ENCODE data around the gene RCN1. TPM values are rescaled to one million over a fixed set of nuclear protein-coding genes. Genes with fewer than 3 reads are reported as not detected.
A peak's percentile ranks its signal among the peaks of the same experiment; 100 is the strongest.

The RCN1 gene
- total and polyA plus RNA-seq, 9 of the 15 experiments (the other 6 are each of a cell fraction or from before 2014, with no cell fraction given): 2.1 to 8.7 (median 7.2) TPM

GRCh38 chr11:32052215-32052614 lies 38.7 kb upstream of the RCN1 start:
- H3K4me3 ChIP-seq: no peak overlapping the region
- no peaks in the 10 kb centered on the region for H3K4me1 ChIP-seq (replicated peaks in 1 of 2; ENCODE audit: control insufficient read depth in 2 of 2, insufficient read depth in 2 of 2, low read length in 2 of 2)
- intact Hi-C loops (cut with micrococcal nuclease) (loop anchor here (1.0 kb wide), 1 partner anchor 124 kb away; no protein-coding TSS in a partner anchor), in situ Hi-C loops (cut with MboI) (loop anchor here (5.0 kb wide), 1 partner anchor 120 kb away; no protein-coding TSS in a partner anchor)
- H3K36me3 ChIP-seq (ENCODE audit: control insufficient read depth, insufficient read depth, low read length): no peaks in the 10 kb centered on the region
- CTCF ChIA-PET (ENCODE audit: low intra/inter-chr PET ratio): interaction anchor here (4.0 kb wide), 1 partner anchor 122 kb away, joined by 33 read pairs; no protein-coding TSS in a partner anchor
- ATAC-seq (peak; percentile 85), FAIRE-seq (peak; percentile 91), DNase-seq (ENCODE audit: extremely low read depth in 1 of 4, low spot score in 3 of 4) (peak; percentile 47 to 69 (median 64))
- WGBS (ENCODE audit: insufficient coverage, low coverage, missing lambda C conversion rate): 8% methylated on average over 6 of the region's 6 CpGs
- H3K4me2 ChIP-seq (ENCODE audit: insufficient read depth, low read length): no peak overlapping the region
- no TSS peak for BruUV-seq (replicated peaks)
- no peaks in the 10 kb centered on the region for H3K79me2 ChIP-seq (ENCODE audit: control insufficient read depth, insufficient read depth, low read length)
- H4K20me1 ChIP-seq (replicated peaks; ENCODE audit: control insufficient read depth, insufficient read depth, low read length): no peaks in the 10 kb centered on the region; the same call in 1 of the 2 replicates
- H3K27me3 ChIP-seq (ENCODE audit: control insufficient read depth in 2 of 2, insufficient read depth in 2 of 2, low read length in 2 of 2): peaks cover 0 to 3% of the 10 kb centered on the region in 2 experiments; a peak in 1 of 5 replicates
- H3K9ac ChIP-seq (ENCODE audit: insufficient read depth in 1 of 2, low read depth in 2 of 2, low read length in 2 of 2): no peak overlapping the region
- POLR2A ChIA-PET: no interaction called here
- H2AFZ ChIP-seq (ENCODE audit: low read depth, low read length): no peak overlapping the region
- H3K9me1 ChIP-seq (ENCODE audit: control insufficient read depth, insufficient read depth, low read length): no peaks in the 10 kb centered on the region
- H3K27ac ChIP-seq (ENCODE audit: extremely low read depth, low read depth, low read length): no peak overlapping the region
- no peaks in the 10 kb centered on the region for H3K9me3 ChIP-seq (replicated peaks; ENCODE audit: control insufficient read depth, insufficient read depth, low read depth, low read length)
- TF ChIP-seq RBM22 (IDR thresholded peaks at IDR 0.05; ENCODE audit: low read depth, low read length, poor library complexity, severe bottlenecking): no peak
- TF ChIP-seq, protein P1, sequence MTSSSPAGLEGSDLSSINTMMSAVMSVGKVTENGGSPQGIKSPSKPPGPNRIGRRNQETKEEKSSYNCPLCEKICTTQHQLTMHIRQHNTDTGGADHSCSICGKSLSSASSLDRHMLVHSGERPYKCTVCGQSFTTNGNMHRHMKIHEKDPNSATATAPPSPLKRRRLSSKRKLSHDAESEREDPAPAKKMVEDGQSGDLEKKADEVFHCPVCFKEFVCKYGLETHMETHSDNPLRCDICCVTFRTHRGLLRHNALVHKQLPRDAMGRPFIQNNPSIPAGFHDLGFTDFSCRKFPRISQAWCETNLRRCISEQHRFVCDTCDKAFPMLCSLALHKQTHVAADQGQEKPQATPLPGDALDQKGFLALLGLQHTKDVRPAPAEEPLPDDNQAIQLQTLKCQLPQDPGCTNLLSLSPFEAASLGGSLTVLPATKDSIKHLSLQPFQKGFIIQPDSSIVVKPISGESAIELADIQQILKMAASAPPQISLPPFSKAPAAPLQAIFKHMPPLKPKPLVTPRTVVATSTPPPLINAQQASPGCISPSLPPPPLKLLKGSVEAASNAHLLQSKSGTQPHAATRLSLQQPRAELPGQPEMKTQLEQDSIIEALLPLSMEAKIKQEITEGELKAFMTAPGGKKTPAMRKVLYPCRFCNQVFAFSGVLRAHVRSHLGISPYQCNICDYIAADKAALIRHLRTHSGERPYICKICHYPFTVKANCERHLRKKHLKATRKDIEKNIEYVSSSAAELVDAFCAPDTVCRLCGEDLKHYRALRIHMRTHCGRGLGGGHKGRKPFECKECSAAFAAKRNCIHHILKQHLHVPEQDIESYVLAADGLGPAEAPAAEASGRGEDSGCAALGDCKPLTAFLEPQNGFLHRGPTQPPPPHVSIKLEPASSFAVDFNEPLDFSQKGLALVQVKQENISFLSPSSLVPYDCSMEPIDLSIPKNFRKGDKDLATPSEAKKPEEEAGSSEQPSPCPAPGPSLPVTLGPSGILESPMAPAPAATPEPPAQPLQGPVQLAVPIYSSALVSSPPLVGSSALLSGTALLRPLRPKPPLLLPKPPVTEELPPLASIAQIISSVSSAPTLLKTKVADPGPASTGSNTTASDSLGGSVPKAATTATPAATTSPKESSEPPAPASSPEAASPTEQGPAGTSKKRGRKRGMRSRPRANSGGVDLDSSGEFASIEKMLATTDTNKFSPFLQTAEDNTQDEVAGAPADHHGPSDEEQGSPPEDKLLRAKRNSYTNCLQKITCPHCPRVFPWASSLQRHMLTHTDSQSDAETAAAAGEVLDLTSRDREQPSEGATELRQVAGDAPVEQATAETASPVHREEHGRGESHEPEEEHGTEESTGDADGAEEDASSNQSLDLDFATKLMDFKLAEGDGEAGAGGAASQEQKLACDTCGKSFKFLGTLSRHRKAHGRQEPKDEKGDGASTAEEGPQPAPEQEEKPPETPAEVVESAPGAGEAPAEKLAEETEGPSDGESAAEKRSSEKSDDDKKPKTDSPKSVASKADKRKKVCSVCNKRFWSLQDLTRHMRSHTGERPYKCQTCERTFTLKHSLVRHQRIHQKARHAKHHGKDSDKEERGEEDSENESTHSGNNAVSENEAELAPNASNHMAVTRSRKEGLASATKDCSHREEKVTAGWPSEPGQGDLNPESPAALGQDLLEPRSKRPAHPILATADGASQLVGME (CRISPR knock-in tag; IDR thresholded peaks at IDR 0.05): no peak
- TF ChIP-seq ZNF140 (CRISPR knock-in tag; IDR thresholded peaks at IDR 0.05): no peak
- TF ChIP-seq DEAF1 (CRISPR knock-in tag; IDR thresholded peaks at IDR 0.05): peak; percentile 51
- TF ChIP-seq ARID2 (IDR thresholded peaks at IDR 0.05): no peak
- TF ChIP-seq NR2C2 (CRISPR knock-in tag; IDR thresholded peaks at IDR 0.05): no peak
- TF ChIP-seq NR2C2 (tag; IDR thresholded peaks at IDR 0.05): no peak
- no peak for TF ChIP-seq PHTF2 (CRISPR knock-in tag; IDR thresholded peaks at IDR 0.05)
- TF ChIP-seq ZNF384 (IDR thresholded peaks at IDR 0.05; ENCODE audit: low read depth, low read length): no peak
